AG04450 (cell line): ENCODE data around the gene PDGFB. TPM values are rescaled to one million over a fixed set of nuclear protein-coding genes. Genes with fewer than 3 reads are reported as not detected.

ENCODE experiments used
- CTCF ChIA-PET: fragments of 300-600, 350-600 bp; formaldehyde crosslinking; extraction: SDS; loops from one replicate; lab custom pipeline; 2022; ENCODE audit warnings: antibody characterized with exemption, inconsistent platforms; lab: Charles Lee
- POLR2A ChIA-PET: fragments of 350-600 bp; formaldehyde crosslinking; extraction: SDS; loops from one replicate; lab custom pipeline; 2021; ENCODE audit warnings: antibody characterized with exemption, inconsistent platforms; lab: Yijun Ruan, JAX
- DNase-seq: peaks from one replicate; pipeline ENCODE4 v3.0.0-alpha.2; 2011; ENCODE audit warnings: low read depth, low spot score
- H3K27ac ChIP-seq: one replicate; pipeline ENCODE4 v1.5.1; 2012; ENCODE audit warnings: low read depth, low read length, control low read depth
- H3K27me3 ChIP-seq: one replicate; pipeline ENCODE4 v1.6.0; 2012; ENCODE audit warnings: low read length; ENCODE audit not compliant: control insufficient read depth, insufficient read depth
- H3K4me3 ChIP-seq: 2 replicates; pipeline ENCODE4 v1.5.1; 2011; ENCODE audit warnings: mild to moderate bottlenecking, low read depth, low read length, control low read depth
- H3K9me3 ChIP-seq: 2 replicates; pipeline ENCODE4 v1.5.1; 2012; ENCODE audit warnings: low read length; ENCODE audit not compliant: control insufficient read depth, insufficient read depth
- CTCF ChIP-seq: IDR thresholded peaks from 2 replicates; pipeline ENCODE4 v1.5.1; 2011; ENCODE audit warnings: low read depth, low read length, control low read depth, inconsistent platforms
- polyA plus RNA-seq: library from polyadenylated mRNA; depleted of rRNA; stranded (reverse); fragments of >200 nt; gene quantifications from 2 replicates; pipeline ENCODE4 v1.2.3, GENCODE V29; 2011

PDGFB gene
- polyA plus RNA-seq, 1 experiment: 0.19 TPM

GRCh38 chr22:39176143-39176713 lies 68.6 kb downstream of the PDGFB start:
- no peak for TF ChIP-seq CTCF
- Histone ChIP-seq H3K27ac (peak overlapping the region; percentile 73), H3K27me3 (no peaks in the 10 kb centered on the region), H3K9me3 (no peaks in the 10 kb centered on the region; the same call in 1 of the 2 replicates), H3K4me3 (no peak overlapping the region)
- POLR2A ChIA-PET: interaction anchor here (1.3 to 3.2 kb wide), 3 partner anchors 133 to 142 kb away, joined by 6 to 21 read pairs (median 12); partner anchors contain the start of gene RPL3
- DNase-seq: no peak
- CTCF ChIA-PET: interaction anchor here (1.5 kb wide), 1 partner anchor 140 kb away, joined by 3 read pairs; no protein-coding TSS in a partner anchor

GRCh38 chr22:39175353-39176142 lies 69.2 kb downstream of the PDGFB start:
- POLR2A ChIA-PET: interaction anchor here (1.3 to 3.2 kb wide), 3 partner anchors 134 to 142 kb away, joined by 6 to 21 read pairs (median 12); partner anchors contain the start of gene RPL3
- no peak for DNase-seq
- H3K4me3 ChIP-seq: no peak overlapping the region
- CTCF ChIA-PET: interaction anchor here (1.5 kb wide), 1 partner anchor 141 kb away, joined by 3 read pairs; no protein-coding TSS in a partner anchor
- no peak for TF ChIP-seq CTCF
- H3K27me3 ChIP-seq: no peaks in the 10 kb centered on the region
- peak overlapping the region; percentile 90 for H3K27ac ChIP-seq
- no peaks in the 10 kb centered on the region; the same call in 1 of the 2 replicates for H3K9me3 ChIP-seq

- Histone ChIP-seq H3K9me3 (no peaks in the 10 kb centered on the region; the same call in 1 of the 2 replicates), H3K27me3 (peaks cover 4% of the 10 kb centered on the region), H3K27ac (peak overlapping the region; percentile 90), H3K4me3 (no peak overlapping the region)
- TF ChIP-seq CTCF: no peak
- peak; percentile 71 for DNase-seq
- CTCF ChIA-PET: interaction anchor here (0.7 to 7.5 kb wide), 3 partner anchors 31 to 142 kb away, joined by 3 to 102 read pairs (median 3); partner anchors contain the start of gene RPL3
- POLR2A ChIA-PET: interaction anchor here (2.5 to 3.2 kb wide), 2 partner anchors 137 to 143 kb away, joined by 12 to 21 read pairs; partner anchors contain the start of gene RPL3
These were observed 70.1 kb downstream of the PDGFB start for GRCh38 chr22:39174498-39175352.

GRCh38 chr22:39173787-39174497 lies 70.8 kb downstream of the PDGFB start:
- no peak overlapping the region for H3K4me3 ChIP-seq
- CTCF ChIA-PET: interaction anchor here (0.7 to 7.5 kb wide), 3 partner anchors 31 to 143 kb away, joined by 3 to 102 read pairs (median 59); partner anchors contain the start of gene RPL3
- POLR2A ChIA-PET: interaction anchor here (1.6 to 3.2 kb wide), 3 partner anchors 136 to 144 kb away, joined by 4 to 21 read pairs (median 12); partner anchors contain the start of gene RPL3

More at GRCh38 chr22:39173787-39174497, 70.8 kb downstream of the PDGFB start:
- H3K27me3 ChIP-seq: peaks cover 4% of the 10 kb centered on the region
- H3K27ac ChIP-seq: peak overlapping the region; percentile 90
- no peak for TF ChIP-seq CTCF
- no peaks in the 10 kb centered on the region; the same call in 1 of the 2 replicates for H3K9me3 ChIP-seq
- DNase-seq: no peak
